ENCODE data around the gene ETFBKMT. TPM values are rescaled to one million over a fixed set of nuclear protein-coding genes. Genes with fewer than 3 reads are reported as not detected.

The ETFBKMT gene
- polyA plus RNA-seq, 1 donor (not counting 4 experiments of a cell fraction or from before 2014, with no cell fraction given), result 1.4 TPM

DNA sequence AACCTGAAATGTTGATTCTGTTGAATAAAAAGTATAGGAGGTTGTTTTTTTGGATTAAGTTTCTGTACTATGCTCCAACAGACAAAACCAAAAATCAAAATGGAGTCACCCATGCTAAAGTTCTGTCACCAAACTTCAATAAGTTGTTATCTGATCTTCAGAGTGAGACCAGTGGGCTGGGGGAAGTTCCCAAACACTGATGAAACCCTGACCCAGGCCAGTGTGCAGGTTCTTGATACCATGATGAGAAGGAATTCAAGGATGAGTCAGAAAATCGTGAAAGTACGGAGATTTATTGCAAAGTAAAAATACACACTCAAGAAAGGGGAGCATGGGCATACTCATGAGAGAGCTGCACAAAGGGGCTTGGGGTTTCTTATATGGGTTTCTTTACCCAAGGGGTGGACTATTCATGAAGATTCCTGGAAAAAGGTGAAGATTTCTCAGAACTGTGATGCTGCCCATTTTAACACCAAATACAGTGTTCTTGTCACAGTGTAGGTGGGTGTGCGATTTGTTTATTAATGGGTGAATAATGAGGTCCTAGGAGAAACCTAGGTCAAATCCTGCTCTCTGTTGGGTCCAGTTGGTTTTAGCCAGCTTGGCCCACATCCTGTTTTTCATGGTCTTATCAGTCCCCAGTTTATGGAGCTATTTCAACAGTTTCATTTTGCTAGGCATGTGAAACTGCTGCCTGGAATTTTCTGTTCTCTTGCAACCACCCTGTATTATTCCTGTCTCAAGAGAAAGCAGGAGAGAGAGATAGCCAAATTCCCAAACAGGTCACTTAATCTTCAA, 41.1 kb upstream of the ETFBKMT start:
- TF ChIP-seq EZH2 (IDR thresholded peaks at IDR 0.05; ENCODE audit: low read length), result no peak
- TF ChIP-seq, protein P1, sequence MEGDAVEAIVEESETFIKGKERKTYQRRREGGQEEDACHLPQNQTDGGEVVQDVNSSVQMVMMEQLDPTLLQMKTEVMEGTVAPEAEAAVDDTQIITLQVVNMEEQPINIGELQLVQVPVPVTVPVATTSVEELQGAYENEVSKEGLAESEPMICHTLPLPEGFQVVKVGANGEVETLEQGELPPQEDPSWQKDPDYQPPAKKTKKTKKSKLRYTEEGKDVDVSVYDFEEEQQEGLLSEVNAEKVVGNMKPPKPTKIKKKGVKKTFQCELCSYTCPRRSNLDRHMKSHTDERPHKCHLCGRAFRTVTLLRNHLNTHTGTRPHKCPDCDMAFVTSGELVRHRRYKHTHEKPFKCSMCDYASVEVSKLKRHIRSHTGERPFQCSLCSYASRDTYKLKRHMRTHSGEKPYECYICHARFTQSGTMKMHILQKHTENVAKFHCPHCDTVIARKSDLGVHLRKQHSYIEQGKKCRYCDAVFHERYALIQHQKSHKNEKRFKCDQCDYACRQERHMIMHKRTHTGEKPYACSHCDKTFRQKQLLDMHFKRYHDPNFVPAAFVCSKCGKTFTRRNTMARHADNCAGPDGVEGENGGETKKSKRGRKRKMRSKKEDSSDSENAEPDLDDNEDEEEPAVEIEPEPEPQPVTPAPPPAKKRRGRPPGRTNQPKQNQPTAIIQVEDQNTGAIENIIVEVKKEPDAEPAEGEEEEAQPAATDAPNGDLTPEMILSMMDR (optimal IDR thresholded peaks at IDR 0.05 in 1 of 3, IDR thresholded peaks at IDR 0.05 in 1 of 3, conservative IDR thresholded peaks at IDR 0.05 in 1 of 3; ENCODE audit: extremely low read depth in 1 of 3, insufficient read depth in 2 of 3, low read length in 3 of 3), result no peak
- DNase-seq (ENCODE audit: low read depth, low spot score) (no peak), FAIRE-seq (no peak)
- H3K79me2 ChIP-seq (ENCODE audit: control insufficient read depth, insufficient read depth, low read length), result no peaks in the 10 kb centered on the region
- no peaks in the 10 kb centered on the region for H3K4me1 ChIP-seq (ENCODE audit: control insufficient read depth, extremely low read depth, insufficient read depth, low read length)
- no peak overlapping the region for H3K27ac ChIP-seq (ENCODE audit: control insufficient read depth, insufficient read depth, low read length)
- no peak overlapping the region for H3K4me2 ChIP-seq (ENCODE audit: control insufficient read depth, extremely low read depth, insufficient read depth, low read depth, low read length)
- no peaks in the 10 kb centered on the region for H3K9me1 ChIP-seq (ENCODE audit: control insufficient read depth, extremely low read depth, insufficient read depth, low read length)
- no peak overlapping the region for H2AFZ ChIP-seq (ENCODE audit: control insufficient read depth, low read length)
- H3K9ac ChIP-seq (ENCODE audit: control insufficient read depth, extremely low read depth, insufficient read depth, low read length), result no peak overlapping the region
- no peaks in the 10 kb centered on the region for H3K9me3 ChIP-seq (ENCODE audit: control insufficient read depth, low read depth, low read length)
- dilution Hi-C loops (cut with MboI; ENCODE audit: extremely low pct_ligation_motif_present, low sequenced_read_pairs), result no loop called here
- H3K4me3 ChIP-seq (ENCODE audit: control insufficient read depth in 2 of 3, extremely low read depth in 1 of 3, insufficient read depth in 2 of 3, low read depth in 1 of 3, low read length in 3 of 3), result no peak overlapping the region
- H3K36me3 ChIP-seq (ENCODE audit: control insufficient read depth in 2 of 2, extremely low read depth in 1 of 2, insufficient read depth in 2 of 2, low read length in 2 of 2), result no peaks in the 10 kb centered on the region
- no peaks in the 10 kb centered on the region for H3K27me3 ChIP-seq (ENCODE audit: control insufficient read depth, extremely low read depth, insufficient read depth, low read length)
- no peaks in the 10 kb centered on the region for H4K20me1 ChIP-seq (ENCODE audit: control insufficient read depth, extremely low read depth, insufficient read depth, low read length)

- no peaks in the 10 kb centered on the region for H3K79me2 ChIP-seq (ENCODE audit: control insufficient read depth, insufficient read depth, low read length)
- no peak for DNase-seq (ENCODE audit: low read depth, low spot score)
- H2AFZ ChIP-seq (ENCODE audit: control insufficient read depth, low read length), result no peak overlapping the region
- no peak overlapping the region for H3K4me3 ChIP-seq (ENCODE audit: control insufficient read depth in 2 of 3, extremely low read depth in 1 of 3, insufficient read depth in 2 of 3, low read depth in 1 of 3, low read length in 3 of 3)
- no peaks in the 10 kb centered on the region for H3K27me3 ChIP-seq (ENCODE audit: control insufficient read depth, extremely low read depth, insufficient read depth, low read length)
- H3K36me3 ChIP-seq (ENCODE audit: control insufficient read depth in 2 of 2, extremely low read depth in 1 of 2, insufficient read depth in 2 of 2, low read length in 2 of 2), result no peaks in the 10 kb centered on the region
- TF ChIP-seq EZH2 (IDR thresholded peaks at IDR 0.05; ENCODE audit: low read length), result no peak
- TF ChIP-seq, protein P1 (optimal IDR thresholded peaks at IDR 0.05 in 1 of 3, IDR thresholded peaks at IDR 0.05 in 1 of 3, conservative IDR thresholded peaks at IDR 0.05 in 1 of 3; ENCODE audit: extremely low read depth in 1 of 3, insufficient read depth in 2 of 3, low read length in 3 of 3), result no peak
- dilution Hi-C loops (cut with MboI; ENCODE audit: extremely low pct_ligation_motif_present, low sequenced_read_pairs), result no loop called here
- no peak overlapping the region for H3K27ac ChIP-seq (ENCODE audit: control insufficient read depth, insufficient read depth, low read length)
- H3K9me3 ChIP-seq (ENCODE audit: control insufficient read depth, low read depth, low read length), result no peaks in the 10 kb centered on the region
- no peaks in the 10 kb centered on the region for H3K4me1 ChIP-seq (ENCODE audit: control insufficient read depth, extremely low read depth, insufficient read depth, low read length)
- no peaks in the 10 kb centered on the region for H3K9me1 ChIP-seq (ENCODE audit: control insufficient read depth, extremely low read depth, insufficient read depth, low read length)
- no peaks in the 10 kb centered on the region for H4K20me1 ChIP-seq (ENCODE audit: control insufficient read depth, extremely low read depth, insufficient read depth, low read length)
- FAIRE-seq, result no peak
- no peak overlapping the region for H3K9ac ChIP-seq (ENCODE audit: control insufficient read depth, extremely low read depth, insufficient read depth, low read length)
- no peak overlapping the region for H3K4me2 ChIP-seq (ENCODE audit: control insufficient read depth, extremely low read depth, insufficient read depth, low read depth, low read length)
These were observed 39.2 kb upstream of the ETFBKMT start for GRCh38 chr12:31620311-31620710.

Measured in keratinocyte (primary cell).